IMR-90 (cell line): ENCODE results near the gene PPP2R5E. TPM values are rescaled to one million over a fixed set of nuclear protein-coding genes. Genes with fewer than 3 reads are reported as not detected.

ENCODE experiments used
- ATAC-seq: fragments of 200-7000 bp; cut with Tn5 transposase; 2 replicates; pipeline ENCODE4 v1.9.1; 2020; ENCODE audit warnings: low read depth, mild to moderate bottlenecking, moderate library complexity
- BruUV-seq: library from RNA; stranded (reverse); fragments of 400-500 nt; replicated peaks from 2 replicates; lab custom pipeline; 2021; lab: Mats Ljungman, UMichigan
- CTCF ChIA-PET: fragments of 300-600 bp; formaldehyde crosslinking; extraction: SDS; loops from one replicate; lab custom pipeline; 2021; ENCODE audit warnings: antibody characterized with exemption; lab: Yijun Ruan, JAX
- POLR2A ChIA-PET: fragments of 300-600 bp; sonication (Branson Sonifier 250); formaldehyde crosslinking; loops from one replicate; lab custom pipeline; 2022; ENCODE audit warnings: antibody characterized with exemption; ENCODE audit not compliant: unreplicated experiment; lab: Charles Lee
- DNase-seq: peaks from one replicate; pipeline ENCODE4 v3.0.0; 2013
- H2AFZ ChIP-seq: replicated peaks from 2 replicates; pipeline ENCODE3; 2013; ENCODE audit warnings: low read length, mild to moderate bottlenecking; ENCODE audit not compliant: poor library complexity
- H2AK5ac ChIP-seq: 2 replicates; pipeline ENCODE4 v1.6.1; 2013; ENCODE audit warnings: low read depth, low read length, inconsistent platforms
- H2AK9ac ChIP-seq: replicated peaks from 2 replicates; pipeline ENCODE3; 2013; ENCODE audit warnings: mild to moderate bottlenecking, low read depth, low read length, moderate library complexity; ENCODE audit not compliant: poor library complexity
- H2BK120ac ChIP-seq: 2 replicates; pipeline ENCODE4 v1.6.1; 2013; ENCODE audit warnings: low read depth, low read length, inconsistent platforms
- H2BK15ac ChIP-seq: 3 replicates; pipeline ENCODE4 v1.6.1; 2013; ENCODE audit warnings: low read depth, low read length, inconsistent platforms
- H2BK20ac ChIP-seq: 2 replicates; pipeline ENCODE4 v1.6.1; 2013; ENCODE audit warnings: low read depth, mild to moderate bottlenecking, inconsistent platforms, low read length, moderate library complexity
- H2BK5ac ChIP-seq: 2 replicates; pipeline ENCODE4 v1.6.1; 2013; ENCODE audit warnings: mild to moderate bottlenecking, low read depth, low read length, inconsistent platforms; ENCODE audit not compliant: poor library complexity, severe bottlenecking
- H3K14ac ChIP-seq: replicated peaks from 2 replicates; pipeline ENCODE4 v1.6.1; 2013; ENCODE audit warnings: low read depth, low read length, inconsistent platforms
- H3K18ac ChIP-seq: 2 replicates; pipeline ENCODE4 v1.6.1; 2013; ENCODE audit warnings: low read depth, low read length, control low read depth
- H3K23ac ChIP-seq: 2 replicates; pipeline ENCODE4 v1.6.1; 2013; ENCODE audit warnings: low read depth, low read length, inconsistent platforms
- H3K27ac ChIP-seq: 2 replicates; pipeline ENCODE4 v1.5.1; 2013; ENCODE audit warnings: mild to moderate bottlenecking, control low read depth, low read length; ENCODE audit not compliant: insufficient read depth
- H3K27me3 ChIP-seq: 2 replicates; pipeline ENCODE4 v1.6.1; 2013; ENCODE audit warnings: low read length; ENCODE audit not compliant: control insufficient read depth, insufficient read depth
- H3K36me3 ChIP-seq: 2 replicates; pipeline ENCODE4 v1.6.1; 2013; ENCODE audit warnings: low read length, mixed read lengths; ENCODE audit not compliant: control insufficient read depth, insufficient read depth
- H3K4ac ChIP-seq: 2 replicates; pipeline ENCODE4 v1.6.1; 2013; ENCODE audit warnings: low read depth, low read length, inconsistent platforms
- H3K4me1 ChIP-seq: 2 replicates; pipeline ENCODE4 v1.6.1; 2013; ENCODE audit warnings: low read length, mixed read lengths; ENCODE audit not compliant: control insufficient read depth, insufficient read depth
- H3K4me2 ChIP-seq: 2 replicates; pipeline ENCODE4 v1.6.1; 2013; ENCODE audit warnings: low read depth, mild to moderate bottlenecking, control low read depth, low read length, moderate library complexity
- H3K4me3 ChIP-seq: 2 replicates; pipeline ENCODE4 v1.5.1; 2013; ENCODE audit warnings: low read depth, mild to moderate bottlenecking, control low read depth, low read length, moderate library complexity; ENCODE audit not compliant: insufficient read depth
- H3K56ac ChIP-seq: 2 replicates; pipeline ENCODE4 v1.6.1; 2013; ENCODE audit warnings: low read length, inconsistent platforms; ENCODE audit not compliant: insufficient read depth; ENCODE audit errors: extremely low read depth
- H3K79me1 ChIP-seq, 2 experiments: 2 replicates each; pipeline ENCODE4 v1.6.1; 2013; ENCODE audit warnings: low read length in 2 of 2, inconsistent platforms in 1 of 2, low read depth in 1 of 2
- H3K9ac ChIP-seq: 2 replicates; pipeline ENCODE4 v1.6.1; 2013; ENCODE audit warnings: low read depth, low read length, control low read depth
- H3K9me1 ChIP-seq: 2 replicates; pipeline ENCODE4 v1.6.1; 2013; ENCODE audit warnings: low read length, inconsistent platforms; ENCODE audit not compliant: insufficient read depth
- H3K9me3 ChIP-seq: 2 replicates; pipeline ENCODE4 v1.6.1; 2013; ENCODE audit warnings: low read length; ENCODE audit not compliant: control insufficient read depth, insufficient read depth
- H4K20me1 ChIP-seq: 2 replicates; pipeline ENCODE4 v1.6.1; 2013; ENCODE audit warnings: low read length, inconsistent platforms; ENCODE audit not compliant: insufficient read depth
- H4K5ac ChIP-seq: 2 replicates; pipeline ENCODE4 v1.6.1; 2013; ENCODE audit warnings: mild to moderate bottlenecking, low read depth, low read length, control low read depth
- H4K8ac ChIP-seq, 2 experiments: 2 replicates each; pipeline ENCODE4 v1.6.1; 2013; ENCODE audit warnings: low read depth in 2 of 2, low read length in 2 of 2, control low read depth in 1 of 2, inconsistent platforms in 1 of 2
- H4K91ac ChIP-seq: 2 replicates; pipeline ENCODE4 v1.6.1; 2013; ENCODE audit warnings: low read depth, low read length, inconsistent platforms; ENCODE audit not compliant: insufficient read depth
- CEBPB ChIP-seq: IDR thresholded peaks from 2 replicates; pipeline ENCODE4 v1.6.1; 2012; ENCODE audit warnings: low read depth, low read length, improper control_type of control experiment
- WGBS, 2 experiments: methylation state at CpG; one replicate each; pipeline versions ENCODE4 v1.1.5 to v1.1.7; 2013; ENCODE audit warnings: missing lambda C conversion rate in 2 of 2; ENCODE audit not compliant: insufficient read length in 1 of 2; ENCODE audit errors: extremely low coverage in 2 of 2; 5-methylcytosine and 5-hydroxymethylcytosine counted together
- dilution Hi-C: fragments of 300-500 bp; cut with HindIII; formaldehyde crosslinking; loops from one replicate; pipeline ENCODE4 v1.14.3; 2018; ENCODE audit warnings: low sequenced_read_pairs; ENCODE audit not compliant: unreplicated experiment
- in situ Hi-C: fragments of 300-500 bp; cut with MboI; formaldehyde crosslinking; loops from 3 replicates; pipeline ENCODE4 v1.14.3; 2019; ENCODE audit warnings: low sequenced_read_pairs, inconsistent platforms, mixed read lengths
- intact Hi-C: fragments of 100-400 bp; cut with micrococcal nuclease; formaldehyde crosslinking; loops from 2 replicates; pipeline ENCODE4 v1.10.0; 2022
- polyA plus RNA-seq, 3 experiments: library from polyadenylated mRNA; depleted of rRNA; stranded (reverse); fragments of >200 nt; gene quantifications; 2 replicates each; pipeline ENCODE4 v1.2.3, GENCODE V29; 2012; ENCODE audit warnings: low replicate concordance in 1 of 3
- total RNA-seq: library from RNA; depleted of rRNA; stranded (reverse); fragments of >200 nt; gene quantifications from 2 replicates; pipeline ENCODE4 v1.2.3, GENCODE V29; 2012

The PPP2R5E gene
- total and polyA plus RNA-seq, 2 of the 4 experiments (the other 2 are of a cell fraction): 9.7 to 12.2 TPM

DNA sequence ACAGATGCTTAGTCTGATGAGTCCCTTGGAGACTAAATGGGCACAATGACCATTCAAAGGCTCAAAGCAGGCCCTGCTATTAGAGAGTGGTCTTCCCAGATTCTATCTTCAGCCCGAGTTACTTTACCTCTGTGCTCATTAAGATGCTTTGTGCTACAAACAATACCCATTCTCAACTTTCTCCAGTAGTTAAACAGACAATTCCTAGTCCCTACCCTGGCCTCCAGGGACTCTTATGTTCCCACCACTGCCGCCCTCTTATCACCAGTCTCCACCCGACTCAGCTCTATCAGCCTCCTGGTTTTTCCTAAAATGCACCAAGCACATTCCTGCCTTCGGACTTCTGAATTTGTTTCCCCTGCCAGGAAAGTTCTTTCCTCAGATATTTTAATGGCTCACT lies 198.8 kb downstream of the PPP2R5E start:
- Histone ChIP-seq H3K18ac (no peak overlapping the region), H3K27ac (no peak overlapping the region), H3K79me1 (no peaks in the 10 kb centered on the region), H2AK9ac (no peak overlapping the region), H3K56ac (no peak overlapping the region), H2AK5ac (no peak overlapping the region), H3K4me3 (no peak overlapping the region), H3K9ac (no peak overlapping the region), H3K9me1 (no peaks in the 10 kb centered on the region), H2BK15ac (no peak overlapping the region), H4K20me1 (no peaks in the 10 kb centered on the region), H3K23ac (no peak overlapping the region), H2BK5ac (no peak overlapping the region), H4K91ac (no peak overlapping the region), H2BK120ac (no peak overlapping the region), H3K27me3 (peaks cover 7% of the 10 kb centered on the region), H2BK20ac (no peak overlapping the region), H4K5ac (no peak overlapping the region), H3K14ac (no peak overlapping the region), H3K9me3 (no peaks in the 10 kb centered on the region), H2AFZ (no peak overlapping the region), H4K8ac (no peak overlapping the region), H3K4ac (no peak overlapping the region), H3K36me3 (no peaks in the 10 kb centered on the region), H3K4me2 (no peak overlapping the region), H3K4me1 (no peaks in the 10 kb centered on the region)
- ChIA-PET POLR2A (no interaction called here), CTCF (no interaction called here)
- DNase-seq (no peak), ATAC-seq (no peak)
- WGBS, 2 experiments: 61% methylated on average over 3 of the region's 4 CpGs; no CpG with 5 or more reads in 1 of the 2 experiments
- no peak for TF ChIP-seq CEBPB
- in situ Hi-C loops (no loop called here), intact Hi-C loops (no loop called here), dilution Hi-C loops (no loop called here)
- BruUV-seq: no TSS peak
